Umbilical cord (tissue), 2 donors: Measurements from ENCODE around the gene PODN. TPM values are rescaled to one million over a fixed set of nuclear protein-coding genes. Genes with fewer than 3 reads are reported as not detected.

Experiments
- DNase-seq: peaks from one replicate; pipeline ENCODE4 v3.0.0-alpha.2; 2015; ENCODE audit warnings: low spot score
- total RNA-seq: library from RNA; depleted of rRNA; stranded (reverse); fragments of >200 nt; gene quantifications from one replicate; pipeline ENCODE4 v1.2.3, GENCODE V29; 2014; ENCODE audit warnings: low replicate concordance; ENCODE audit not compliant: insufficient read depth

PODN gene
- total RNA-seq, 1 donor from 2014 or later, result 48.9 TPM

DNA sequence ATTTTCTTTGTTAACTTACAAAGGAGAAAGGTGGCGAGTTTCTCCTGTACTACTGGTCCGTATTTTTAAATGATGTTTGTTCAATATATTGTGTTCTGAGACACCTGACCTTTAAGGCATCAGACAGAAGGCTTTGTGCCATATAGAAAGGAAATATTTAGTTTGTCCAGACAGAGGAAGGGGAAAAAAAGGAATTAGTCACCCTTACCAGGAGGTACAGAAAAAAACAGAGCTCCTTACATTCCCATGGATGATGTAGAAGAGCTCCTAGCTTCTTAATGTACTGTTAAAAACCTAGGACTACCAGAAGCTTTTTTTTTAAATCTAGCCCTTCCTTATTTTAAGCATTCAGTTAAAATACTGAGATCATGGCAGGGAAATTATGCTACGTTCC lies 12.4 kb upstream of the PODN start:
- DNase-seq, result no peak

- no peak for DNase-seq
These were observed 11.7 kb upstream of the PODN start for GRCh38 chr1:53050310-53050709.

DNA sequence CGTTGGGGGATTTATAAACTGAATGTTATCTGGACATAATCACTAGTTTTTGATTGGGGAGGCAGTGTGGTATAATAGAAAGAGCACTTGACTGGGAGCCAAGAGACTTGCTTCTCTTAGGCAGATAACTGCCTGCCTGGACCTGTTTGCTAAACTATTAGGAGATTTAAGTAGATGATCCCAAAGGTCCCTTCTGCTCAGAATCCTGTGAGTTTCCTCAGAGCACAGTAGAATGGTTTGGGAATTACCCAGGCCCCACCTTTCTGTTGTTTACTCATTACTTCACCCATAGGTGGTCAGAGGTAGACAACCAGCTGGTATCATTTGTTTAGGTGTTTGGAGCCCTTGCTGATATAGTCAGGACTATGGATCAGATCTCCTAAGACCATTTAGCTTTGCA lies 10.3 kb upstream of the PODN start:
- DNase-seq, result no peak

DNA sequence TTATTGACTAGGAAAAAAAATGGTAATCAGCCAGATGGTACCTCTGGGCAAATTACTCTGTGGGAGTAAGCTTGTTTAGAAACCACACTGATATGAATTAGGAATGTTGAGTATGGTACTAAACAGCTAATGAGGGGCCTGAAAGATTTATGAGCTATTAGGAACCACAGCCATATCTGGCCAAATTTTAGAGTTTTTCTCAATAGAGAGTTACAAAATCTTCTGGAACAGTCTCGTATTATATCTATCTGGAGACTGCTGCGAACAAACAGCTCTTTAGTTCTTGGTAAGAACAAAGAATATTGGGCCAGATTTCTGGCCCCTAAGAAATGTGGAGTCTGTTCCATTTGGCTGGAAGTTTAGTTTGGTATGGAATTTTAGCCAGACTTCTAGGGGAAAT lies 4.9 kb upstream of the PODN start:
- DNase-seq, result no peak

GRCh38 chr1:53060579-53060978 lies 1.4 kb upstream of the PODN start:
- peak; percentile 51 for DNase-seq

DNA sequence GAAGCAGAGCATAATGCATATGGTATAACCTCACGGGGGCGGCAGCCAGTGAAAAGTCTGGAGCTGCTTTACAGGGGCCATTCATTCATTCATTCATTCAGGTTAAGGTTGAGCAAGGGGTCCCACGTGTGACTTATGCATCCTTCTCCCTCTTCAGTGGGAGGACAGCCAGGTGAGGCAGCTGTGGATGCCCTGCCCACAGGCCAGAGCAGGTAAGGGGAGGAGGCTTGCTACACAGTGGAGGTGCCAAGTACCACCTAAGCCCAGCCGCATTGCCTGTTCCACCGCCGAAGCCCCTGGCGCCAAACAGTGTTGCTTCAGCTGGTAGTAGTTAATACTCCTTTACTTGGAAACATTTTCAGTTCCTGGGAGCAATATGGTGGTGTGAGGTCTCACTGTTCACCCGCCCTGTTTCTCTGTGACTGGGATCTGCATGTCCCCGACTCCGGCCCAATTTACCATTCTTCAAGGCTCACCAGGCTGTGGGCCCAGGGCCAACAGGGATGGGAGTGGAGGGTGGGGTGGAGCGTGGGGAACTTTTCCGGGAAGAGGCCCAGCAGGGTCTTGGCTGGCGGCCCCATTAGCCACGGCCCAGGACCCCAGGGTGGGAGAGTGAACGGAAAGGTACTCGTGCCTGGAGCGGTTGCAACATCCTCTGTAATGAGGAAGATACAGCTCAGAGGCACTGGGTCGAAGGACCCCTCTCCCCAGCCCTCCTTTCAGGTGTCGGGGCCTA lies 722 bp upstream of the PODN start:
- DNase-seq, result peak; percentile 35

GRCh38 chr1:53062708-53063591 lies 937 bp downstream of the PODN start:
- peak; percentile 15 for DNase-seq

- no peak for DNase-seq
These were observed 1.9 kb downstream of the PODN start for GRCh38 chr1:53063744-53064515.

DNA sequence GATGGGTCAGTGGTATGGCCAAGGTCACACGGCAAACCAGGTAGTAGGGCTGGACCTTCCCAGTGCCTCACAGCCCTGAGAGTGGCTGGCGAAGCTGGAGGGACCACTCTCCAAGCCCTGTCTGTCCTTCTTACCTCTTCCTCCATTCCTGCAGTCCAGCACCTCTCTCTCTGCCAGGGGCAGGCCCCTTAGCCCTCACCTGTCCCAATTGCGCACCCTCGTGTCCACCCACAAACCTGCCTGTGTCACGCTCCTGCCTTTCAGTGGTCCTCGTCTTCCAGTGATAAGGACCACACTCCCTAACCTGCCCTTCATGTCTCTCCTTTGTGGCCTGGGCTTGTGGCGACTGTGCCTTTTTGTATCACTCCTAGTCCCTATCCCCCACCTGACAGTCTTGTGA lies 3.4 kb downstream of the PODN start:
- no peak for DNase-seq

DNA sequence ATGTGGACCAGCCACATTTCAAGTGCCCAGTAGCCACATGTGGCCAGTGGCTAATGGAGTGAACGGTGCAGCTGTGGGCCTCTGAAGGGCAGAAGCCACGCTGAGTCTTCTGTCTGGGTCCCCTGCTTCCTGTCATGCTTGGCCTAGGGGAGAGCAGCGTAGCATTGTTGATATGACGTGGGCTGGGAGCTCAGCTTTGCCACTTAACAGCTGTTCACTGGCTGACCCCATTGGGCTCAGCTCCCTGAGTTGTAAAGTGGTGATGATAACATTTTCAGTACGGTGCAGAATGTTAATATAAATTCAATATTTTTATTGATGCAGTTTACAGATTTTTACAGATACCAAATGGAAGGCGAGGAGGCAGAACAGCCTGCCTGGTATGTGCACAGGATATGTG lies 4.5 kb downstream of the PODN start:
- no peak for DNase-seq

DNA sequence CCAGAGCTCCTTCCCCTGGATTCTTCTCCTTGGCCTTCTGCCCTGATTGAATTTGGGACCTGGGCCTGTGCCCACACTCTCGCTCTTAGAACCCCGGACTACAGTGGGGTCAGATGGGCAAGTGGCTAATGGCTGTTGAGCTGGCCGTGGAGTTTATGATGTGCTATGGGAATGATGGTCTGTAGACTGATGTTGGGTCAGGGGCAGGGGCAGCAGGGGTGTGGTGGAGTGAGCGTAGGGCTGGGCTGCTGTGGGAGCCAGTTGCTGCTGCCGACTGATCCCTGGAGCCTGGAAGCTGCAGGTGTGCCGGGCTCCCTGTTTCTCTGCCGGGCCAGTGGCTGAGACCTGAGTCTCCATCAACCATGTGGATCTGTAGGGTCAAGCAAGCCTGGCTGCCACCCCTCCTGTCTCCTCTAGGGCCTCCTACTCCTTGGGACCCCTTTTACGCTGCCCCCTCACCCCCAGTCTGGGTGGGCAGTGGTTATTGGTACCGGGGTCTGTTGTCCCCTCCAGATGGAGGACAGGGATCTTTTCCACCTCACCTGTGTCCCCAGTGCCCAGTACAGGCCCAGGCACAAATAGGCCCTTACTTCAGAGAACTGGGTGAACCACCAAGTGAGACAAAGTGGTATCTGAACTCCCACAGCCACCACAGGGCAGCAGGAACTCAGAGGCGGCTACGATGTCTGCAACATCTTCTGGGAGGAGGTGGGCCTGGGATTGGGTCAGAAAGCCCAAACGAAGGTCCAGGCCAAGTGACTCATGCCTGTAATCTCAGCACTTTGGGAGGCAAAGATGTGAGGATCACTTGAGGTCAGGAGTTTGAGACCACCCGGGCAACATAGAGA lies 5.1 kb downstream of the PODN start:
- no peak for DNase-seq

GRCh38 chr1:53067886-53068285 lies 5.9 kb downstream of the PODN start:
- DNase-seq, result no peak

DNA sequence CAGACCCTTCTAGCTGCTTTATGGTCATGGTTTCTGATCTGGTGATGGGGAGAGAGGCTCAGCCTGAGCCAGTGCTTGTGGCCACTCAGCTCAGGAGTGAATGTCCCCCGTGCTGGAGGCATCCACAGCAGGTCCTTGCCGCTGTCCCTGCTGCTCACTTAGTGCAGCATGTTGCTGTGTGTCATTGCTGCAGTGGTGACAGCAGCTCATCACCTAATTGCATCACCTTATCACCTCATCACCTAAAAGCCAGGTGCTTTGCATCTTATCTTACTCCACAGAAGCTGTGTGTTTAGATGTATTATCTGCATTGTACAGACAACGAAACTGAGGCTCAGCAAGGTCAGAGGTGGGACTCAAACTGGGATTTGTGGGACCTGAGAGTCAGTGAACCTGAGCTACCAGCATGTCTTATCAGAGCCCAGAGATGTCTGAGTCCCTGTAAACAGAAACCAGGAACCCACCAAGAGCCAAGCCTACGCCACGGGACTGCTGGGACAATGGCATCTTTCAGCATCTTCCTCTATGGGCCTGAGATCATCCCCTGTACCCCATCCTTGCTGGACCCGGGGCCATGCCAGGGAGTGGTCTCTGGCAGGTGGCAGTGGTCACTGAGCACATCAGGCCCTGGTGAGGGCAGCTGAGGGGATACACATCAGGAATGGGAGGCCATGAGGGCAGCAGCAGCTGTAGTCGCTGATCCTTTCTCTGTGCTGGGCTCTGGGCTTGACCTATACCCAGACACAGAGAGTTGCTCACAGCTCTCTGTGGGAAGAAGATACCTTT lies 6.5 kb downstream of the PODN start:
- DNase-seq, result no peak

DNA sequence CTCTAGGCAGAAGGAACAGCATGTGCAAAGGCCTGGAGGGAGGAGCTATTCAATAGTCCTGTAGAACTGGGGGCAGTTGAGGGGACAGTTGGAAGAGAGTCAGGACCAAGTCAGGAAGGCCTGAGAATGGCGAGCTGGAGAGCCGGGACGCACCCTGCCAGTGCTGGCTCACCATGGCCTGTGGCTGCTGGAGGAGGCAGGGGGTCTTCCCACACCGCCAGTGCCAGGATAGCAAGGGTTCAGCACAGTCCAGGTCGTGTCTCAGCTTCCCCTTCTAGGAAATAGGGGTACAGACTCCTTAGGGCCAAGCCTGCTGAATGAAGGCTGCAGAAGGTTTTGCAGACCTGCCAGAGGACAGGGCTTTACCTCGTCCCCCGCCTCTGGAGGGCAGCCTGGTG lies 7.3 kb downstream of the PODN start:
- DNase-seq, result no peak

DNA sequence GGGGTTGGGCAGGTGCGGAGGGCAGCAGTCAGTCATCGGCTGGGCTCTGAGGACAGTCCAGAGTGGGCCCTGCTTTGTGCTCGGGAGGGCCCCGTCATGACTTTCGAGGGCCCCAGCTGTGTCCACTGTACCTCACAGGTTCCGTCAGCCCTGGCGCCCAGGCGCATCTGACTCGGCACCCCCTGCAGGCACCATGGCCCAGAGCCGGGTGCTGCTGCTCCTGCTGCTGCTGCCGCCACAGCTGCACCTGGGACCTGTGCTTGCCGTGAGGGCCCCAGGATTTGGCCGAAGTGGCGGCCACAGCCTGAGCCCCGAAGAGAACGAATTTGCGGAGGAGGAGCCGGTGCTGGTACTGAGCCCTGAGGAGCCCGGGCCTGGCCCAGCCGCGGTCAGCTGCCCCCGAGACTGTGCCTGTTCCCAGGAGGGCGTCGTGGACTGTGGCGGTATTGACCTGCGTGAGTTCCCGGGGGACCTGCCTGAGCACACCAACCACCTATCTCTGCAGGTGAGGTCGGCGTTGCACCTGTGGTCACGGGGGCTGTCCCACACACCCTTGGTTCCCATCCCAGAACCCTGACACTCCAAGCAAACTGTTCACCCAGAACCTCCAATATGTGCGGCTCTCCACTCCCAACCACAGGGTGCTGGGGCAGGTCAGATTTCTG lies 7.8 kb downstream of the PODN start:
- DNase-seq, result no peak

DNA sequence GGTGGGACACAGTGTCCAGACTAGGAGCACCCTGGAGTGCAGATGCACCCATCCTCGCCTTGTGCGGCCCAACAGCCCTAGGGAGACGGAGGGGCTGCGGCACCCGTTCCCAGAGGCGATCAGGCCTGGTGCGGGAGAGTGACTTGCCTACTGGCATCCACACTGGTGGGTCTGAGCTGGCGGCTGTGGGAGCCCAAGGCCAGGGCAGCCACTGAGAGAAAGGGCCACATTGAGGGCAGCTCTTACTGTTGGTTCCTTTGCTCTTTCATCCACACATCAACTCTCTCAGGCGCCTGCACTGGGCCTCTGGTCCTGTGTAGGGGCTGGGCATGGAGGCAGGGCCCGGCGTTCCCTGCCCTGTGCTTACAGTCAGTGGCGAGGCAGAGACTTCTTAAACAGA lies 8.6 kb downstream of the PODN start:
- DNase-seq, result no peak

DNA sequence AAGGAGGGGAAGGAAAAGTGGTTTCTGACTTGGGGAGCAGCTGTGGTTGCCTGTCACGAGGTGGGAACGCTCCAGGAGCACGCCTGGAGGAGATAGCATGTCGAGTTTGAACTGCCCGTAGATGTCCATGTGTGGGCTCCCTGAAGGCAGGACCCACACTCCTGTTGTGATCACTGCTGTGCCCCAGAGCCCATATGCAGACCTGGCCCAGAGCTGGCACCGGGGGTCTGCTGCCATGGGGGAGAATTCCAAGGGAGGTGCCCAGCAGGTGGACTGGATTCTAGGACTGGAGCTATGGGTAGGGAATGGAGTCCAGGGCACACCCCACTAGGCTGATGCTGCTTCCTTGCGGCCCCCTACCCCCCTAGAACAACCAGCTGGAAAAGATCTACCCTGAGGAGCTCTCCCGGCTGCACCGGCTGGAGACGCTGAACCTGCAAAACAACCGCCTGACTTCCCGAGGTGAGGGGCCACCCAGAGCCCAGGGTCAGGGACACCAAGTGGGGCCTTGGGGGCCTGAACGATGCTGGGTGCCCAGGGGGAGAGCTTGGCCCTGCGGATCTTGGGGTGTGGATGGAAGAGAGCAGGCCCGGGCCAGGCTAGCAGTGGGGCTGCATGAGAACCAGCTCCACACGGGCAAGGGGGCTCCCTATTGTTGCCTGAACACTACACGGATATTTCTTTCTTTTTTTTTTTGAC lies 9.3 kb downstream of the PODN start:
- DNase-seq, result no peak

GRCh38 chr1:53071915-53072314 lies 9.9 kb downstream of the PODN start:
- no peak for DNase-seq

GRCh38 chr1:53073287-53073686 lies 11.3 kb downstream of the PODN start:
- no peak for DNase-seq
